GM23338 (cell line): ENCODE results near the gene FGF4. TPM values are rescaled to one million over a fixed set of nuclear protein-coding genes. Genes with fewer than 3 reads are reported as not detected.

Experiments
- ATAC-seq: fragments of 200-7000 bp; cut with Tn5 transposase; 3 replicates; pipeline ENCODE4 v1.9.1; 2020
- DNase-seq: peaks from one replicate; pipeline ENCODE4 v3.0.0-alpha.2; 2015; ENCODE audit warnings: low spot score
- H2AFZ ChIP-seq: fragments of 200-600 bp; sonication (generic); 2 replicates; pipeline ENCODE4 v1.8.0; 2016; ENCODE audit warnings: antibody characterized with exemption, mild to moderate bottlenecking, moderate library complexity
- H3F3A ChIP-seq: fragments of 200-600 bp; sonication (generic); replicated peaks from 2 replicates; pipeline ENCODE4 v1.8.0; 2017; ENCODE audit warnings: antibody characterized with exemption, mixed run types, low read depth
- H3K27ac ChIP-seq: fragments of 200-600 bp; sonication (generic); 2 replicates; pipeline ENCODE4 v1.6.1; 2016; ENCODE audit warnings: low read depth
- H3K27me3 ChIP-seq: fragments of 200-600 bp; sonication (generic); 2 replicates; pipeline ENCODE4 v1.8.0; 2016; ENCODE audit warnings: mild to moderate bottlenecking, mixed run types, moderate library complexity; ENCODE audit not compliant: insufficient read depth
- H3K36me3 ChIP-seq: fragments of 200-600 bp; sonication (generic); 2 replicates; pipeline ENCODE4 v1.8.0; 2016; ENCODE audit warnings: mild to moderate bottlenecking; ENCODE audit not compliant: insufficient read depth
- H3K4me1 ChIP-seq: fragments of 200-600 bp; sonication (generic); 2 replicates; pipeline ENCODE4 v1.8.0; 2016; ENCODE audit warnings: mild to moderate bottlenecking, moderate library complexity; ENCODE audit not compliant: insufficient read depth
- H3K4me2 ChIP-seq: fragments of 200-600 bp; sonication (generic); 2 replicates; pipeline ENCODE4 v1.7.1; 2017; ENCODE audit warnings: mixed run types
- H3K4me3 ChIP-seq: fragments of 200-600 bp; sonication (generic); 2 replicates; pipeline ENCODE4 v1.6.1; 2016; ENCODE audit warnings: mixed run types
- H3K79me2 ChIP-seq: fragments of 200-600 bp; sonication (generic); replicated peaks from 2 replicates; pipeline ENCODE4 v1.8.0; 2017; ENCODE audit warnings: mild to moderate bottlenecking; ENCODE audit not compliant: insufficient read depth
- H3K9me2 ChIP-seq: fragments of 200-600 bp; sonication (generic); 2 replicates; pipeline ENCODE4 v1.8.0; 2017; ENCODE audit not compliant: insufficient read depth
- H4K20me1 ChIP-seq: fragments of 200-600 bp; sonication (generic); replicated peaks from 2 replicates; pipeline ENCODE4 v1.8.0; 2017; ENCODE audit warnings: mild to moderate bottlenecking; ENCODE audit not compliant: insufficient read depth
- H3K27ac Mint-ChIP-seq: 2 replicates; pipeline ENCODE4 v1.8.0; 2020; ENCODE audit warnings: inconsistent platforms, mild to moderate bottlenecking, moderate library complexity, mixed read lengths
- H3K27me3 Mint-ChIP-seq: 3 replicates; pipeline ENCODE4 v1.8.0; 2022; ENCODE audit warnings: low read depth, mild to moderate bottlenecking, moderate library complexity, mixed read lengths, inconsistent platforms; ENCODE audit not compliant: insufficient read depth, poor library complexity
- H3K36me3 Mint-ChIP-seq: 3 replicates; pipeline ENCODE4 v1.8.0; 2021; ENCODE audit warnings: low read depth, mild to moderate bottlenecking, inconsistent platforms, moderate library complexity, mixed read lengths
- H3K4me1 Mint-ChIP-seq: 3 replicates; pipeline ENCODE4 v1.8.0; 2020; ENCODE audit warnings: mild to moderate bottlenecking, inconsistent platforms, mixed read lengths
- H3K4me3 Mint-ChIP-seq: 3 replicates; pipeline ENCODE4 v1.8.0; 2021; ENCODE audit warnings: moderate library complexity, mild to moderate bottlenecking, inconsistent platforms, mixed read lengths
- H3K9me3 Mint-ChIP-seq: 3 replicates; pipeline ENCODE4 v1.8.0; 2020; ENCODE audit warnings: moderate library complexity, mild to moderate bottlenecking, inconsistent platforms, mixed read lengths
- CREB1 ChIP-seq: fragments of 250-450 bp; sonication (Bioruptor Pico); IDR thresholded peaks from 2 replicates; pipeline ENCODE4 v1.5.0; 2020; ENCODE audit warnings: low read depth, mild to moderate bottlenecking, moderate library complexity
- REST ChIP-seq: IDR thresholded peaks from one replicate; pipeline ENCODE4 v1.6.1; 2018; ENCODE audit warnings: antibody characterized with exemption; ENCODE audit not compliant: unreplicated experiment
- ZNF462 ChIP-seq: fragments of 250-450 bp; sonication (Bioruptor Pico); IDR thresholded peaks from 2 replicates; pipeline ENCODE4 v1.5.0; 2020; ENCODE audit warnings: mild to moderate bottlenecking, moderate library complexity
- polyA plus RNA-seq: library from polyadenylated mRNA; unstranded; fragments of >200 nt; fragmentation: Nextera tagmentation; extraction: Ambion mirVana; gene quantifications from 2 replicates; pipeline ENCODE4 v1.2.1, GENCODE V29; 2016
- total RNA-seq: library from RNA; depleted of rRNA; stranded (reverse); fragments of >200 nt; shearing (Covaris generic); gene quantifications from 2 replicates; pipeline ENCODE4 v1.2.3, GENCODE V29; 2014

The FGF4 gene
- total and polyA plus RNA-seq, 2 experiments from 2014 or later = 4.8 to 13.1 TPM

- Mint-ChIP-seq H3K4me3 (no peak overlapping the region), H3K4me1 (no peaks in the 10 kb centered on the region), H3K27ac (no peak overlapping the region), H3K36me3 (no peaks in the 10 kb centered on the region), H3K27me3 (peaks cover 25% of the 10 kb centered on the region), H3K9me3 (peaks cover 11% of the 10 kb centered on the region; the same call in 2 of the 3 replicates)
- H3K4me3 ChIP-seq = no peak overlapping the region
- H3K36me3 ChIP-seq = no peaks in the 10 kb centered on the region
- no peak for ATAC-seq
- no peak overlapping the region for H2AFZ ChIP-seq
- DNase-seq = no peak
- no peaks in the 10 kb centered on the region for H4K20me1 ChIP-seq
- H3K79me2 ChIP-seq = no peaks in the 10 kb centered on the region
- no peaks in the 10 kb centered on the region for H3F3A ChIP-seq
- no peaks in the 10 kb centered on the region; the same call in 1 of the 2 replicates for H3K9me2 ChIP-seq
- H3K4me1 ChIP-seq = no peaks in the 10 kb centered on the region
- H3K27me3 ChIP-seq = no peaks in the 10 kb centered on the region
- H3K4me2 ChIP-seq = no peak overlapping the region
- no peak overlapping the region for H3K27ac ChIP-seq
- TF ChIP-seq ZNF462 (CRISPR knock-in tag) = no peak
- no peak for TF ChIP-seq CREB1 (CRISPR knock-in tag)
- TF ChIP-seq REST = no peak
These were observed 27.9 kb upstream of the FGF4 start for GRCh38 chr11:69803022-69803421.
